A673 (cell line): ENCODE measurements around the gene DPYD.

Experiments
- CTCF ChIP-seq: fragments of 300-800, 200-600 bp; sonication (generic); conservative IDR thresholded peaks from 2 replicates; pipeline ENCODE4 v1.5.1; 2017; ENCODE audit warnings: low read depth, mild to moderate bottlenecking, antibody characterized with exemption, low read length, moderate library complexity, mixed read lengths
- EZH2 ChIP-seq: fragments of 200-600 bp; sonication (generic); IDR thresholded peaks from 2 replicates; pipeline ENCODE4 v1.6.1; 2017; ENCODE audit warnings: borderline replicate concordance, low read depth, mild to moderate bottlenecking, mixed read lengths, antibody characterized with exemption, low read length; ENCODE audit not compliant: poor library complexity, severe bottlenecking

- TF ChIP-seq CTCF (no peak), EZH2 (no peak)
Observed at GRCh38 chr1:97649591-97649990, 271.2 kb downstream of the DPYD start.
